ENCODE results near the gene KNTC1.

DNA sequence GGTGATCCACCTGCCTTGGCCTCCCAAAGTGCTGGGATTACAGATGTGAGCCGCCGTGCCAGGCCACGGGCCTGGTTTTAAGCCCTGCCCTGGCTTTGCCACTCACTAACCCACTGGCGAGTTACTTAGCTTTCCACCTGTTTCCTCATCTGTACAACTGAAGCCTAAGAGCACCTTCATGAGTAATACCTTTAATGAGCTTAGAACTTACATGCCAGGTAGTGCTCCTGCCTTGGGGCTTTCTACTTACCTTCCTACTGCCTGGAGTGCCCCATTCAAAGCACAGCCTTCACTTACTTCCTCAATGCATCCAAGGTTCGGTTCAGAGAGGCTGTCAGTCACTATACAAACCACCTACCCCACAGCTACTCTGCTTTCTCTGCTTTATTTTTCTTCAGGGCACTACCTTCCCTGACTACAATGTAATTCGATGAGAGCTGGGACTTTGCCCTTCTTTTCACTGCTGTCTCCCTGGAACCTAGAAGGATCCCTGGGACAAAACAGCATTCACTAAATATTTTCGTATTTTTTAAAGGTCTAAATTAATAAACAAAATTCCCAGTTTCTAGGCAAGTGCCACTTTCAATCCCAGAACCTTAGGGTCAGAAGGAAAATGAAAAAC lies 40.1 kb upstream of the KNTC1 start:
- no peak for TF ChIP-seq CTCF (IDR thresholded peaks at IDR 0.05)
- no peak for TF ChIP-seq ZFX (IDR thresholded peaks at IDR 0.05; ENCODE audit: borderline replicate concordance)

Data from 22Rv1 (cell line).